HG02981 (cell line): ENCODE data around the gene SAMD14.
"Not testable (repeated sequence)": the region's sequence is repeated elsewhere in the genome, so short reads cannot be mapped to it uniquely, and the experiment has no call there.

Experiments used
- ATAC-seq: cut with Tn5 transposase; IDR thresholded peaks from one replicate; pipeline ENCODE4 v1.9.1; 2021; ENCODE audit warnings: mild to moderate bottlenecking, moderate library complexity; ENCODE audit not compliant: unreplicated experiment

SAMD14 gene

DNA sequence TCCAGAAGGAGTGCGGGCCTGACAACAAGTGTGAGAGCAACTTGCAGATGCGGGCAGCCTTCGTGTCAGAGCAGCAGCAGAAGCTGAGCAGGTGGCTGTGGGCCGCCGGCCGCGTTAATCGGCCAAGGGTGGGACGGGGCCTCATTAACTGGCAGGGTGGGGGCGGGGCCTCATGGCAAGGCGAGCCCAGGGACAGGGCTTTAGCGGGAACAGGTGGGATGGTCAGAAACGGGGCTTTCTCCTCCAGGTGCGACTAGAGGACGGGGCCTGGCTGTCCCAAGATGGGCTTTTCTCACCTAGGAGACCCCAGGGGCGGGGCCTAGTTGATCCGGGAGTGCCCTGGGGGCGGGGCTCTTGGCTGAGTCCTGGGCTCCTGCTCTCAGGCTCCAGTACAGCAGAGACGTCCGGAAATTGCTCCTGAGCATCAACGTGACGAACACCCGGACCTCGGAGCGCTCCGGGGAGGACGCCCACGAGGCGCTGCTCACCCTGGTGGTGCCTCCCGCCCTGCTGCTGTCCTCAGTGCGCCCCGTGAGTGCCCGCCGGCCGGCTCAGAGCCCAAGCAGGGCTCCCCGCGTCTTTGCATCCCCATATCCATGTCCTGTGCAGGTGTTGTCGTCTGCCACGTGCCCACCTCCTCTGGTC, 53.2 kb downstream of the SAMD14 start:
- no peak for ATAC-seq

DNA sequence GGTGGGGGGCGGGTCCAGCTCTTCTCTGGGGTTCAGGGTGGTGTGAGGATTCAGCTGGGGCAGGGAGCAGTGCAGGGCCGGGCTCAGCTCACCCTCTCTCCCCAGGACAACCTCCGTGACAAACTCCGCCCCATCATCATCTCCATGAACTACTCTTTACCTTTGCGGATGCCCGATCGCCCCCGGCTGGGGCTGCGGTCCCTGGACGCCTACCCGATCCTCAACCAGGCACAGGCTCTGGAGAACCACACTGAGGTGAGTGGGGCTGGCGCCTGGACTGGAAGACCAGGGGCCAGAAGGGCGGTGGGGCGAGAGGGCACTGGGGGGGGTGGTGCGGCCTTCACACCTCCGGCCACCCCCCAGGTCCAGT, 53.8 kb downstream of the SAMD14 start:
- no peak for ATAC-seq

DNA sequence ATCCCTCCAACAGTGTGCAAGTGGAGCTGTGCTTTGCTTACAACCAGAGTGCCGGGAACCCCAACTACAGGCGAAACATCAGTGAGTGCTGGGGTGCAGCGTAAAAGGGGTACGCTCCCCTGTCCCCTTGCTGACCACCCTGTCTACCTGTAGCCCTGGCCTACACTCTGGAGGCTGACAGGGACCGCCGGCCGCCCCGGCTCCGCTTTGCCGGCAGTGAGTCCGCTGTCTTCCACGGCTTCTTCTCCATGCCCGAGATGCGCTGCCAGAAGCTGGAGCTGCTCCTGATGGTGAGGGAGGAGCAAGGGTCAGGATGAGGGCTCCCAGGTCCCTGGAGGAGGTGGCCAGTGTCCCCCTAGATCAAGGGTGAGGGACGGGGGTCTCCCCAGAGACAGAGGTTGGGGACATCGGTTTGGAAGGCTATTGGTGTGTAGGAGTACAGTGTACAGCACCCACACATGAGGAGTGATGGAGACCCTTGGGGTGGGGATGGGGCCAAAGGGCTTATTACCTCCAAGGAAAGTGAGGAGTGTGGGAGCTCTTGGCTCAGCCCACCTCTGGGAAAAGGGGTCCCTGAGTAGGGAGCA, 54.4 kb downstream of the SAMD14 start:
- no peak for ATAC-seq

DNA sequence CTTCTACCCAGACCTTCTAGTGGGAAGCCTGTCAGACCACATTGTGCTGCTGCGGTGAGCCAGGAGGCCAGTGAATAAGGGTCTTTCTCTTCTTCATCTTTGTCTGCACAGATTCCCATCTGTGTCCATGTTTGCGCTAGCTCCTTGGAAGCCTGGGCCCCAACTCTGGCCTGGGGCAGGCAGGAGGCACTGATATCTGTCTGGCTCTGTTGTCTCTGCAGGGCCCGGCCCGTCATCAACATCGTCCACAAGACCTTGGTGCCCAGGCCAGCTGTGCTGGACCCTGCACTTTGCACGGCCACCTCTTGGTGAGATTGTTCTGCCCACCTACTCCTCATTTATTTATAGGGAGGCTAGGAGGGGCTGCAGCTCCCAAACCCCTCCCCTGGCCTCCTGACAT, 55.7 kb downstream of the SAMD14 start:
- no peak for ATAC-seq

DNA sequence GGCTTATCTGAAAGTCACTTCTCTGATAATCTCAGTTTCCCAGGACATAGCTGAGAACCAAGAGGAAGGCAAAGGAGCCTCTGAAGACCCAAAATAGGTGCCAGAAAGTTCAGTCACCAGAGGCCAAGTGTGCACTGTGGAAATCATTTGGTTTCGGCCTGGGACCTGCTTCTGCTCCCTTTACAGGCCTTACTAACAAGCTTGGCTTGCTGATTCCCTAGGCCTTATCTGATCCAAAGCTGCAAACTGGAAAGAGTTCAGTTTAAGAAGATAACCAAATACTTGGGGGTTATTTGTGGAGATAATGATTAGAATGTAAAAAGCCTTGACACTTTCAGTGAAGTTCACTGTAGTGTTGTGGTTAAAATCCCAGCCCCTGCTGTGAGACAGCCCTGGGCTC, 57.0 kb downstream of the SAMD14 start:
- ATAC-seq, result no peak

DNA sequence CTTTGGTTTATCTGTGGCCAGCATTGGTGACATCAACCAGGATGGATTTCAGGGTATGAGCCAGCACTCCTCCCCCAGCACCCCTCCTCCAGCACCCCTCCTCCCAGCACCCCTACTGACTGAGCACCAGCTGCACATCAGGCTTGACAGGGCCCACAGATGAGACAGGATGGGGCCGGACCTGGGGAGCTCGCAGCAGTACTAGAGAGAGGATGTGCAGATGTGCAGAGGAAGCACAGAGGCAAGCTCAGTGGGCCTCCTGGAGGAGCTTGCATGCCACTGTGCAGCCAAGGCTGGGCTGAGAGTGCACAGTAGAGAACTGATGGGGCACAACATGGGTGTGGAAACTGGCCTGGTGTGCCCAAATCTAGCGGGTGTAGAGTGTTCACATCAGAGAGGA, 57.8 kb downstream of the SAMD14 start:
- ATAC-seq, result no peak

DNA sequence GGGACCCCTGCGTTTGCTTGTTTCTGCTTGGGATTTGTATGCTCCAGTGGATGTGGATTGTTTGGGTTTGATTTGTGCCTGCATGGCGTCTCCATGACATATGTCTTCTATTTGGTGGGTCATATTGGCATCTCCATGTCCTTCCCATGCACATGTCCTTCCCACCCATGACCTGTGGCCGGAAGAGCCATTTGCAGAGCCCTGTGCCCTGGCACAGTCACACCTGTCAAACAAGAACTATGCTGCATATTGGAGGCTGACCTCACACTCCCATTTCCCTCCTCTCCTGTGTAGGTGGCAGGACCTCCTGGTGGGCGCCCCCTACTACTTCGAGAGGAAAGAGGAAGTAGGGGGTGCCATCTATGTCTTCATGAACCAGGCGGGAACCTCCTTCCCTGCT, 58.3 kb downstream of the SAMD14 start:
- no peak for ATAC-seq

DNA sequence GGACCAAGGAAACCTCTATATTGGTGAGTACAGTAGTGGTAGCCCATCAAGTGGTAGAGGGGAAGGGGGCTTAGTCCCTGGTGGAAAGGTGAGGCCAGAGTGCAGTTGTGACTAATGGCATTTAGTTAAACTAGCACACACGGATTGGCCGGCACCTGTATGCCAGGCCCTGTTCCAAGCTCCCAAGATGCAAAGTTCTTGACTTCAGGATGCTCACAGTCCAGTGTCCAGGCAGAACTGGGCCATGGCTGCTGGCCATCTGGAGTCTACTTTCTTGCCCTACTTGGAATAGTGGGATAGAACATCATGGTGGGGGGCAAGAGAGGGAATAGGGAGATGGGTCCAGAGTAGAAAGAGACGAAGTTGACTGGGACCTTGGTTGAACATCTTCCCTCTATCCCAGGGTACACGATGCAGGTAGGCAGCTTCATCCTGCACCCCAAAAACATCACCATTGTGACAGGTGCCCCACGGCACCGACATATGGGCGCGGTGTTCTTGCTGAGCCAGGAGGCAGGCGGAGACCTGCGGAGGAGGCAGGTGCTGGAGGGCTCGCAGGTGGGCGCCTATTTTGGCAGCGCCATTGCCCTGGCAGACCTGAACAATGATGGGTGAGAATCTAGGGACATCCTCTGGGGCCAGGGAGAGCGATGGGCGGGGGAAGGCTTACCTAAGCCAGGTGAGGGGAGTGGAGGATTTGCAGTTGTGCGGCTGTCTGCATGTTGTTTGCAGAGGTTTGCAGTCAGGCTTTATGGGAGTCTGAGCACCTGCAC, 58.9 kb downstream of the SAMD14 start:
- ATAC-seq, result no peak

DNA sequence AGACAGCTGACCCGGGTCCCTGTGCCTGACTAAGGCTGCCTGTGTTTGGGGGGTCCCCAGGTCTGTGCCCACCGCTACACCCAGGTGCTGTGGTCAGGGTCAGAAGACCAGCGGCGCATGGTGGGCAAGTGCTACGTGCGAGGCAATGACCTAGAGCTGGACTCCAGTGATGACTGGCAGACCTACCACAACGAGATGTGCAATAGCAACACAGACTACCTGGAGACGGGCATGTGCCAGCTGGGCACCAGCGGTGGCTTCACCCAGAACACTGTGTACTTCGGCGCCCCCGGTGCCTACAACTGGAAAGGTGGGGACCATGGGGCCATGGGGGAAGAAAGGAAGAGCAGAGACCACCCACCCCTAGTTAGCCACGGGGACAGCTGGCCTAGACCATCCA, 62.0 kb downstream of the SAMD14 start:
- ATAC-seq, result no peak

DNA sequence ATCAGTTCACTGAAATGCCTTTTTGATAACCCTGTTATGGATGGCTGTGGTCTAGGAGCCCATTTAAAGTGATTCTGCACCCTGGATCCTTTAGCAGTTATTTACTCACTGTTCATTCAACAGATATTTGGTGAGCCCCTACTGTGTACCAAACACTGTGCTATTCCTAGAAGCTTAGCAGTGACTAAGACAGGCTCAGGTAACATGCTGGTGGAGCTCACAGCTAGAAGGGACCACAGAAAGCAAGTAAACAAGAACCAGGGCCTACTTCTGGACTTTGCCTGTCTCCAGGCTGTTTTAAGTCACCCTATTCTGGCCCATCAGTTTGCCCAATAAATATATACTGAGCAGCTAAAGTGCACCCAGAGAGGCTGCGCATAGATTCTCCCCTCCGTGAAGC, 63.0 kb downstream of the SAMD14 start:
- ATAC-seq, result no peak

DNA sequence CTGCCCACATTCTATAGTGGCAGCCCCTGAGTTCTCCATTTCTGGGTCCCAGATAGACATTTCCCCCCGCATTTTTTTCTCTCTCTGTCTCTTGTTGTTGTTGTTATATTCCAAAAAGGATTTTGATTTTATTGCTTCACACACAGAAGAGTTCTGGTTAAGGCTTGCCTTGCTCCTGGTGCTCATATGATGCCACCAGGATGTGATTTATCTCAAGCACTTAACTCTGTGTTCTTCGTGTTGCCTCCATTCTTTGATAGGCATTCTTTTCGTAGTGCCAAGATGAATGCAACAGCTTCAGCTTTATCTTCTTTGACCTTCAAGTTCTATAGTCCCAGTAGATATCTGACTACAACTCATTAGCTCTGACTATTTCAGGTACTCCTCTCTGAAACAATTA, 64.9 kb downstream of the SAMD14 start:
- no peak for ATAC-seq

DNA sequence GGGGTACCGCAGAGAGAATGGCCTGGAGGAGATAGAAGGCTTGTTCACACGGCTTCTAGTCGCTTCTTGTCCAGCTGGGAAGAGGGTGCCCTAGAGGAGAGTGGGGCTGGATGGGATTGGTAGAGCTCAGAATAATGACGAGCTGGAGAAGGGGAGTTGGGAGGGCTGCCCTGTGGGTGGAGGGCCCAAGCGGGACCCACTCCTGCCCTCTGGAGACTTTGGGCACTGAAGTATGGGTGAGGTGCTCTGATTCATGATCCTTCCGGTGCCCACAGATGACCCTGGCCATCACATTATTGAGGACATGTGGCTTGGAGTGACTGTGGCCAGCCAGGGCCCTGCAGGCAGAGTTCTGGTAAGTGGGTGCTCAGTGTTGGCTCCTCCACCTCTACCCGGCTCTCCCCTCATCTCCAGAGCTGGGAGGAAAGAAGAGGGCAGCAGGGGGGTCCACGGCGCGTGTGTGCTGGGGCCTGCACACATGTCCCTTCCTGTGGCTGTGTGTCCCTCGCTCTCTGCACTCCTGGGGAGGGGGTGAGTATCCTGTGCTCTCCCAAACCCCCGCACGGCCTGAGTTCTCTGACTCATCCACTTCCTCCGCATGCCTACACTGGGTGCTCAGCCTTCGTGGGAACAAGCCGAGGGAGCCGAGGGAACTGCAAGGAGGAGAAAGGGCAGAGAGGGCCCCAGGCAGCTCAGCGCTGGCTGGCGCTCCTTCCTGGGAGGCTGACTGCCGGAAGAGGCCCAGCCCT, 65.5 kb downstream of the SAMD14 start:
- ATAC-seq, result no peak

DNA sequence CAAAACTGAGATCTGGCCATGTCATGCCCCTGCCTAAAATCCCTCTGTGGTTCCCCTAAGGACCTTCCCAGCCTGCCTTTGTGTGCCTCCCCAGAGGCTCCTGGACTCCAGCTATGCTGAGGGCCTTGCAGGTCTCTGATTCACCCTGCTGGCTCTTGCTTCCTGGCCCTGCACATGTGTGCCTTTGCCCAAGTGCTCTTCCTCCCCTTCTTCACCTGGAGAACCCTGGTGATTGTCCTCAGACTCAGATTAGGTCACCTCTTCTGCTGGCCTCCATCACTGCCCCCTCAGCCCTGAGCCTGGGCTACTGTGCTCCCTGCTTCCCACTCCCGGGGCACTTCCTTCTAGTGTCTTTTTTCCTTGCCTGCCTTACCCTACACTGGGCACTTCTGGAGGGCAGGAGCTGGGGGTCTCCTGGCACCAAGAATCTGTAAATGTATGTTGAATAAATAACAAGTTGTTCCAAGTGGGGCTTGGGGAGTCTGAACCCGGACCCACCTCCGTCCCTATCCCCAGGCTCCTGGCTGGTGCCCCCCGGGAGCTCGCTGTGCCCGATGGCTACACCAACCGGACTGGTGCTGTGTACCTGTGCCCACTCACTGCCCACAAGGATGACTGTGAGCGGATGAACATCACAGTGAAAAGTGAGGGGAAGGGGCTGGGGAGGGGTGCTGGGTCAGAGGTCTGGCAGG, 66.3 kb downstream of the SAMD14 start:
- no peak for ATAC-seq

DNA sequence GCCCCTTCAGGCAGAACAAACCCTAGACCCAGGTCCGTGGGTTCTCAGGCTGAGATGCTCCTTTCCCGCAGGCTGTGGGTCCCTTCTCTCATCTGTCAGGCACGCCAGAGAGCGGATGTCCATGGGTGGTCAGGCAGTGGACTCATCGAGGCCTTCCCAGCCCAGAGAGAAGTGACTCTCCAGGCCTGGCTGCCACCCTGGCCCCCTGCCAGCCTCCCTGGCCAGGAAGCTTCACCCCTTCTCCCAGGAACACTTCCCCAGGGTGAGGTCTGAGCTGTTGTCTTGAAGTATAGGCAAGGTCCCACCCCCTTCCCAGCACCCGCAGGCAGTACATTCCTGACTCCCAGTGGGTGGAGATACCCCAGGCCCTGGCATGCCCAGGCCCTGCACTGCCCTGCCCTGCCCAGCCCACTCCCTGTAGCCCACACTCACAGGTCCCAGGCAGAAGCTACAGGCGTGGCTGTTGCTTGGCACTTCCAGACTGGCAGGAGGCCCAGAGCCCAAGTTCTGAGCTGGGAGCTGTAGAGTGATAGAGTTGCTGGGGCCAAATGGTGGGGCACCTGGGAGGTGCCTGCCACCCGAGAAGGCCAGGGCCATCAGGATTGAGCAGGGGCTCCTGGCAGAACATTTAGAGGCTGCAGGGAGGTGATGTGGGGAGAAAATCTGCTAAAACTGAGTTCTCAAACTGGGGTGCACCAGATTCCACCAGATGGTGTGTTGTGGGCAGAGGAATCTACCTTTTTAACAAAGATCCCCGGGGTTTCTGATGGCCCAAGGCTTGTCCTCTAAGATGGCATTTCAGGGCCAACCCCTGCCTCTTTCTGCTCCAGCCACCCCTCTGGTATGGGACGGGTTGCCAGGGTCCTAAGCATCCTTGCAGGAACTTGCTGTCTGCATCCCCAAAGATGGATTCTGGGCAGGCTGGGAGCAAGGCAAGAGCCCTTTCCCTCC, 67.4 kb downstream of the SAMD14 start:
- no peak for ATAC-seq

DNA sequence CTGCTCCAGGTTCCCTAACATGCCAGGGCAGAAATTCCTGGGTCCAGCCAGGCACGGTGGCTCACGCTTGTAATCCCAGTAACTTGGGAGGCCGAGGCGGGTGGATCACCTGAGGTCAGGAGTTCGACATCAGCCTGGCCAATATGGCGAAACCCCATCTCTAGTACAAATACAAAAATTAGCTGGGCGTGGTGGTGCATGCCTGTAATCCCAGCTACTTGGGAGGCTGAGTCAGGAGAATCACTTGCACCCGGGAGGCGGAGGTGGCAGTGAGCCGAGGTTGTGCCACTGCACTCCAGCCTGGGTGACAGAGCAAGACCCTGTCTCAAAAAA, 68.3 kb downstream of the SAMD14 start:
- not testable (repeated sequence) for ATAC-seq

DNA sequence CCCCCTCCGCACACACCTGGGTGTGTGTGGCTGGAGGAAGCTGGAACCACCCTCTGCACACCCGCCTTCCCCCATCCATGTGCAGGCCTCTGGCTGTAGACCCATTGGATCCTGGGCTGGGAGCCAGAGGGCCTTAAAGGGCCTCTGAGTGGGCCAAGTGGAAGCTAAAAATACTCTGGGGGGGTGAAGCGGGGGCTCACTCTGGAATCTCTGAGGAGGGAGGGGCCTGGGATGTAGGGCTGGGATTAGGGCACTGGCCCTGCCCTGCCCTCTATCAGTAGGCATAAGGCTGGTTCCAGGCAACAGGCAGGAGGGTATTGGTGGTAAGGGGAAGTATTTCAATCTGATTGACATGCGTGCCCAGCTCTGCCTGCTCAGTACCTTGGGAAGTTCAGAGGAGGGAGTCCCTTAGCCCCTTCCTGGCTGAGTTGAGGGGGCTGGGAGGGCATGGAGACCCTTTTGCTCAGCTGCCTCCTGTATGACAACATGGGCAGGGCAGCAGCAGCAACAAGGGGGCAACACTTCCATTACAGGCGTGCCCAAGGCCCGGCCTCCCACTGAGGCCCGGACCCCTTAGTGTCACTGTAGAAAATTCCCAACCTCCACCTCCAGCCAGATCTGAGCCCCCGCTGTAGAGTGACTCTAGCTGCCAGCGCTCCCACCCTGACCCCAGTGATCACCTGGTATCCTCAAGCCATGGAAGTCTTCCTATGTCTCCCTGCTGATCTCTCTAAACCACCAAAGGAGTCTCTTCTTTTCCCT, 68.8 kb downstream of the SAMD14 start:
- ATAC-seq, result no peak
